Ovary (tissue), 9 donors: ENCODE data around the gene IFIT1. TPM values are rescaled to one million over a fixed set of nuclear protein-coding genes. Genes with fewer than 3 reads are reported as not detected.

Source experiments
- DNase-seq, 5 donors: peaks; one replicate each; pipeline ENCODE4 v3.0.0-alpha.2; 2019 to 2020
- H3K27ac ChIP-seq, 2 donors: fragments of 200-600 bp; one replicate each; pipeline versions ENCODE4 v1.5.1 to v1.8.0; 2019 to 2022
- H3K27me3 ChIP-seq: fragments of 200-600 bp; one replicate; pipeline ENCODE4 v1.8.0; 2022
- H3K36me3 ChIP-seq: fragments of 200-600 bp; sonication (generic); one replicate; pipeline ENCODE4 v1.5.1; 2019
- H3K4me1 ChIP-seq: one replicate; pipeline ENCODE4 v1.8.1; 2013; ENCODE audit warnings: mild to moderate bottlenecking, moderate library complexity; ENCODE audit not compliant: insufficient read depth
- H3K4me3 ChIP-seq: fragments of 200-600 bp; sonication (generic); one replicate; pipeline ENCODE4 v1.5.1; 2017
- H3K9me3 ChIP-seq, 2 donors: fragments of 200-600 bp in 1 of 2; sonication (generic) in 1 of 2; one replicate each; pipeline versions ENCODE4 v1.5.1 to v1.8.1; 2013 to 2019; ENCODE audit warnings: mild to moderate bottlenecking in 1 of 2, moderate library complexity in 1 of 2
- CTCF ChIP-seq, 3 donors: fragments of 450-650 bp in 2 of 3; fragments of 200-600 bp in 1 of 3; IDR thresholded peaks; one replicate each; pipeline versions ENCODE4 v1.5.1 to v1.8.0; 2016 to 2022; ENCODE audit warnings: antibody characterized with exemption in 3 of 3, mild to moderate bottlenecking in 1 of 3
- EP300 ChIP-seq: sonication (generic); formaldehyde crosslinking; IDR thresholded peaks from one replicate; pipeline ENCODE4 v1.6.1; 2017; ENCODE audit warnings: antibody characterized with exemption
- POLR2A ChIP-seq: fragments of 450-650 bp; IDR thresholded peaks from one replicate; pipeline ENCODE4 v1.6.1; 2017; ENCODE audit warnings: antibody characterized with exemption, mild to moderate bottlenecking, moderate library complexity
- WGBS, 3 donors: extraction: QIAGEN DNeasy Blood & Tissue Kit in 1 of 3; methylation state at CpG; one replicate each; pipeline versions ENCODE4 v1.1.5 to v1.1.7; 2013 to 2017; 5-methylcytosine and 5-hydroxymethylcytosine counted together
- intact Hi-C, 4 donors: fragments of 100-400 bp; cut with DNase I; formaldehyde crosslinking; loops; one replicate each; pipeline versions ENCODE4 v1.11.0 to v1.15.1; 2022 to 2023
- polyA plus RNA-seq, 2 donors: library from polyadenylated mRNA; stranded (reverse); fragments of 200-250 nt in 1 of 2; fragments of 350-450 nt in 1 of 2; fragmentation: Illumina TruSeq in 1 of 2; extraction: RNeasy Lipid Tissue Mini Kit (QIAGEN cat#74804) in 1 of 2; gene quantifications; one replicate each; pipeline ENCODE4 v1.2.3, GENCODE V29; 2013 to 2014
- total RNA-seq, 7 donors: library from RNA; depleted of rRNA in 2 of 7; stranded (reverse); fragments of >200 nt in 2 of 7; fragmentation: NEBNext Ultra II Directional in 3 of 7; extraction: Animal tissue kit (Norgen Biotek cat#: 25700) in 3 of 7; gene quantifications; one replicate each; pipeline versions ENCODE4 v1.1.0 to v1.2.4, GENCODE V29; 2016 to 2023
- donor health status: DM: no; HTN: no; CAD: no; lungs with moderate emphysema.
- donor health status: DM: no; HTN: no; CAD: no.
- donor health status: Bipolar disorder and iron deficiency.
- donor health status: DM: yes; HTN: yes; CAD: no.
- donor health status: DM: no; HTN: no; CAD: no.
- donor health status: DM: yes; HTN: yes; CAD: no.

The IFIT1 gene
- total and polyA plus RNA-seq, 9 donors: 6.4 to 56.2 (median 12.3) TPM

GRCh38 chr10:89419548-89419947, 27.1 kb downstream of the IFIT1 start:
- H3K27ac ChIP-seq: peak overlapping the region in 1 of 2 donors; percentile 6
- WGBS, 3 donors: 48 to 55% (median 49%) methylated on average over 3 of the region's 3 CpGs

DNA sequence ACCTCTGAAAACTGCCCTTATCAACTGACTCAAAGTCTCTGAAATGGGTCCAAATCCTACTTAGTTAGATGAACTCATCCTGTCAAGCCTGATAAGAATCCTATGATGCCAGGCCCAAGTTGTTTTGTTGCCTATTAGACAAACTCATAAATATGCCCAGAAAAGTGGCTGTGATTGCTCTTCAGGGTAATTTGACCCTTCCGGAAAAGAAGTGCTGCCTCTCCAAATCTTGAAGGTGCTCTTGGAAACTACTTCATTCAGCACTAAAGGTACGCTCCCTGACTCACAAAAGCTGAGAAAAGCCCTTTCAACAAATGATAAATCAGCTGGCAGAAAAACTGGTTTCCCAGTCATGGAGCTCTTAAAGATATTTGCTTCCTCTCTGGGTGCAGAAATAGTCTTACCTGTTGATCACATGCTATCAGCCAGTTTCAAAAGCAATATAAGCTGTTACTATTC, 28.6 kb downstream of the IFIT1 start:
- no peaks in the 10 kb centered on the region for H3K9me3 ChIP-seq
- intact Hi-C loops: no loop called here
- no peaks in the 10 kb centered on the region for H3K27me3 ChIP-seq
- H3K27ac ChIP-seq: no peak overlapping the region
- peaks cover 4% of the 10 kb centered on the region for H3K4me1 ChIP-seq
- DNase-seq: no peak
- TF ChIP-seq POLR2A (no peak), EP300 (no peak), CTCF (IDR thresholded peaks at IDR 0.05) (no peak)
- no peaks in the 10 kb centered on the region for H3K36me3 ChIP-seq
- 84 to 100% (median 97%) methylated on average over 2 of the region's 2 CpGs for WGBS, 3 donors
- no peak overlapping the region for H3K4me3 ChIP-seq

More at GRCh38 chr10:89419548-89419947, 27.1 kb downstream of the IFIT1 start:
- H3K4me3 ChIP-seq: no peak overlapping the region
- no peaks in the 10 kb centered on the region for H3K27me3 ChIP-seq
- H3K9me3 ChIP-seq: no peaks in the 10 kb centered on the region
- TF ChIP-seq CTCF (IDR thresholded peaks at IDR 0.05) (no peak), POLR2A (no peak), EP300 (no peak)
- peaks cover 9% of the 10 kb centered on the region for H3K4me1 ChIP-seq
- no peak for DNase-seq
- intact Hi-C loops: no loop called here
- H3K36me3 ChIP-seq: no peaks in the 10 kb centered on the region

GRCh38 chr10:89425000-89425399, 32.6 kb downstream of the IFIT1 start:
- no peaks in the 10 kb centered on the region for H3K36me3 ChIP-seq
- intact Hi-C loops: loop anchor here in 3 of 4 donors (5.0 kb wide), 2 partner anchors 132 to 137 kb away; no protein-coding TSS in a partner anchor
- H3K27me3 ChIP-seq: no peaks in the 10 kb centered on the region
- H3K4me1 ChIP-seq: no peaks in the 10 kb centered on the region
- DNase-seq: no peak
- no peak overlapping the region for H3K4me3 ChIP-seq
- no peak for TF ChIP-seq POLR2A
- no peak for TF ChIP-seq CTCF (IDR thresholded peaks at IDR 0.05)
- no peak for TF ChIP-seq EP300
- 81 to 87% (median 83%) methylated on average over 5 of the region's 5 CpGs for WGBS, 3 donors
- H3K27ac ChIP-seq: no peak overlapping the region
- H3K9me3 ChIP-seq: no peaks in the 10 kb centered on the region

DNA sequence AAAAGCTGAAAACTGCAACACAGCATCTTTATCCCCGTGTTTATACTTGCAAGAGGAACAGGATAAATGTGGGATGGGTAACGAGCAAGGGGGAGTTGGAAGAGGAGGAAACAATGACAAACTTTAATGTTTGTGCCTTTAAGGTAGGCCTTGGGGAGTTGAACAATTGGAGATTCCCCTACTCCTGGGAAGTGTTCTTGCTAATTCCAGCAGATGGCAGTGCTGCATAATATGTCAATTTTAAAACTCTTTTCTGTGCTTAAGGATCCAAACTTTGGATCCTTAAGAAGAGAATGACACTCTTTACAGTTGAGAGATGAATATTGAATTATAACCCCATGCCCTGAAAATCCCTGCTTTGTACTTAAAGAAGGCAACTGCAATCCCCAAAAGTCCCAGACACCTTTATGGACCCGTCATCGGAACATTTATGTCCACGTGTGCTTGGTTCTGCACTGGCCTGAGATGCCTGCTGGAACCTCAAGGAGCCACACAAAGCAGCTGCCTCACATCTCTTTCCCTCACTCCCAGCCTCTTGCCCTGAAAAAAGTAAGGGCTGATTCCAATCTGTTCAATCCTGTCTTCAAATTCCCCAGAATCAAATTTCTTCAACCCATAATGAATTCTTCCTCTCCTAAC, 33.9 kb downstream of the IFIT1 start:
- Histone ChIP-seq H3K4me1 (no peaks in the 10 kb centered on the region), H3K27me3 (no peaks in the 10 kb centered on the region), H3K4me3 (no peak overlapping the region), H3K27ac (no peak overlapping the region), H3K9me3 (no peaks in the 10 kb centered on the region), H3K36me3 (no peaks in the 10 kb centered on the region)
- 50 to 55% (median 53%) methylated on average over 5 of the region's 5 CpGs for WGBS, 3 donors
- TF ChIP-seq EP300 (no peak), POLR2A (no peak), CTCF (IDR thresholded peaks at IDR 0.05) (peak; percentile 26 to 78 (median 75))
- DNase-seq: peak in 1 of 5 donors; percentile 38
- intact Hi-C loops: loop anchor here (2.0 to 5.0 kb wide), 3 partner anchors 131 to 136 kb away; no protein-coding TSS in a partner anchor
